Measurements from ENCODE around the gene BMP7. TPM values are rescaled to one million over a fixed set of nuclear protein-coding genes. Genes with fewer than 3 reads are reported as not detected.
A peak's percentile ranks its signal among the peaks of the same experiment; 100 is the strongest.

The BMP7 gene
- total and polyA plus RNA-seq, 2 of the 8 experiments (the other 6 are each of a cell fraction or from before 2014, with no cell fraction given), result 9.2 to 14.7 TPM

- no peak overlapping the region for H3K18ac ChIP-seq (ENCODE audit: extremely low read depth, low read length)
- no peak overlapping the region for H3K27ac ChIP-seq (ENCODE audit: low read depth, low read length)
- H4K91ac ChIP-seq (replicated peaks; ENCODE audit: insufficient read length, low read length), result peak overlapping the region; percentile 67
- H3K56ac ChIP-seq (replicated peaks; ENCODE audit: insufficient read length, low read depth, low read length), result no peak overlapping the region
- H3K79me2 ChIP-seq (ENCODE audit: control insufficient read depth in 1 of 2, insufficient read depth in 2 of 2, low read length in 2 of 2), result no peaks in the 10 kb centered on the region
- peaks cover 4 to 14% (median 8%) of the 10 kb centered on the region in 4 experiments for H3K4me1 ChIP-seq (replicated peaks in 1 of 4; ENCODE audit: control insufficient read depth in 3 of 4, insufficient read depth in 4 of 4, low read length in 3 of 4)
- ChIA-PET CTCF (ENCODE audit: partially characterized antibody) (no interaction called here), POLR2A (ENCODE audit: partially characterized antibody) (no interaction called here)
- no peak overlapping the region for H3K4me2 ChIP-seq (ENCODE audit: insufficient read depth in 1 of 2, low read depth in 2 of 2, low read length in 2 of 2)
- H2BK120ac ChIP-seq (replicated peaks; ENCODE audit: low read depth, low read length), result peak overlapping the region; percentile 30
- peaks cover 4 to 47% (median 18%) of the 10 kb centered on the region in 4 experiments; a peak in 6 of 7 replicates for H3K27me3 ChIP-seq (replicated peaks in 1 of 4; ENCODE audit: control insufficient read depth in 3 of 4, extremely low read depth in 1 of 4, insufficient read depth in 3 of 4, low read length in 3 of 4)
- H2AK5ac ChIP-seq (ENCODE audit: low read depth, low read length), result 0 out of 2 replicates have a peak overlapping the region, but pooled peaks have one; percentile 71
- 78% methylated on average over 8 of the region's 8 CpGs; no CpG with 5 or more reads in 1 of the 2 experiments for WGBS, 2 experiments (ENCODE audit: extremely low coverage in 1 of 2, insufficient coverage in 1 of 2, insufficient read length in 1 of 2, insufficient replicate concordance in 2 of 2, low coverage in 1 of 2, low lambda C conversion rate in 2 of 2, missing lambda C conversion rate in 1 of 2)
- no peak overlapping the region for H2AFZ ChIP-seq (ENCODE audit: low read length)
- peak overlapping the region; percentile 8 for H3K4ac ChIP-seq (replicated peaks; ENCODE audit: insufficient read length, low read depth, low read length)
- H2BK20ac ChIP-seq (ENCODE audit: low read length), result peak overlapping the region; percentile 44
- no peak overlapping the region for H4K5ac ChIP-seq (ENCODE audit: insufficient read length, low read depth, low read length)
- FAIRE-seq, result no peak
- no peak overlapping the region for H3K14ac ChIP-seq (ENCODE audit: insufficient read length)
- H2BK12ac ChIP-seq (ENCODE audit: low read depth, low read length), result peak overlapping the region; percentile 69; the same call in 1 of the 2 replicates
- H3K23ac ChIP-seq (ENCODE audit: insufficient read length), result no peak overlapping the region
- no peak overlapping the region for H3K4me3 ChIP-seq (ENCODE audit: extremely low read depth in 1 of 4, insufficient read depth in 2 of 4, low read depth in 3 of 4, low read length in 4 of 4)
- no peaks in the 10 kb centered on the region; the same call in 1 of the 2 replicates for H3K23me2 ChIP-seq (ENCODE audit: low read depth, low read length)
- DNase-seq (ENCODE audit: low read depth in 1 of 2, low spot score in 2 of 2), result no peak
- H2BK5ac ChIP-seq (ENCODE audit: low read depth, low read length), result peak overlapping the region; percentile 21; the same call in 1 of the 2 replicates
- no peak overlapping the region for H3K9ac ChIP-seq (replicated peaks in 1 of 4; ENCODE audit: extremely low read depth in 1 of 4, low read depth in 3 of 4, low read length in 3 of 4)
- H3K9me3 ChIP-seq (ENCODE audit: insufficient read depth in 2 of 2, low read depth in 1 of 2, low read length in 1 of 2), result no peaks in the 10 kb centered on the region
- no peaks in the 10 kb centered on the region for H4K20me1 ChIP-seq (replicated peaks in 1 of 2; ENCODE audit: control insufficient read depth in 1 of 2, insufficient read depth in 2 of 2, low read length in 2 of 2)
- H3K79me1 ChIP-seq (ENCODE audit: low read depth, low read length), result peaks cover 8% of the 10 kb centered on the region
- H3K36me3 ChIP-seq (ENCODE audit: control insufficient read depth in 2 of 4, insufficient read depth in 4 of 4, low read length in 3 of 4), result no peaks in the 10 kb centered on the region; a peak in 1 of 8 replicates
- no peak overlapping the region for H4K8ac ChIP-seq (ENCODE audit: extremely low read depth, insufficient read depth, low read length)
- H2BK15ac ChIP-seq (ENCODE audit: low read length), result no peak overlapping the region
- no peak for TF ChIP-seq CBX5 (IDR thresholded peaks at IDR 0.05; ENCODE audit: low read depth, low read length)
- TF ChIP-seq JUND (IDR thresholded peaks at IDR 0.05; ENCODE audit: low read length), result no peak
- no peak for TF ChIP-seq ASH2L (IDR thresholded peaks at IDR 0.05; ENCODE audit: low read length)
- no peak for TF ChIP-seq GTF2F1 (IDR thresholded peaks at IDR 0.05; ENCODE audit: borderline replicate concordance, low read depth, low read length)
- TF ChIP-seq POLR2A (IDR thresholded peaks at IDR 0.05; ENCODE audit: control extremely low read depth in 1 of 2, low read depth in 2 of 2, low read length in 2 of 2), result no peak
- TF ChIP-seq SP1 (IDR thresholded peaks at IDR 0.05; ENCODE audit: low read depth, low read length), result no peak
- no peak for TF ChIP-seq FOSL1 (IDR thresholded peaks at IDR 0.05; ENCODE audit: insufficient read depth, low read depth, low read length)
- no peak for TF ChIP-seq BRCA1 (IDR thresholded peaks at IDR 0.05; ENCODE audit: low read depth, low read length)
- no peak for TF ChIP-seq JUN (IDR thresholded peaks at IDR 0.05; ENCODE audit: low read depth, low read length)
- TF ChIP-seq ATF2 (IDR thresholded peaks at IDR 0.05; ENCODE audit: low read length), result no peak
Measured at GRCh38 chr20:57231161-57231560, 35.3 kb downstream of the BMP7 start.

Measured in H1 (cell line).